ENCODE results near the gene TIGD4. TPM values are rescaled to one million over a fixed set of nuclear protein-coding genes. Genes with fewer than 3 reads are reported as not detected.

TIGD4 gene
- total and polyA plus RNA-seq, 2 experiments from 2014 or later, result 1.6 to 1.7 TPM

DNA sequence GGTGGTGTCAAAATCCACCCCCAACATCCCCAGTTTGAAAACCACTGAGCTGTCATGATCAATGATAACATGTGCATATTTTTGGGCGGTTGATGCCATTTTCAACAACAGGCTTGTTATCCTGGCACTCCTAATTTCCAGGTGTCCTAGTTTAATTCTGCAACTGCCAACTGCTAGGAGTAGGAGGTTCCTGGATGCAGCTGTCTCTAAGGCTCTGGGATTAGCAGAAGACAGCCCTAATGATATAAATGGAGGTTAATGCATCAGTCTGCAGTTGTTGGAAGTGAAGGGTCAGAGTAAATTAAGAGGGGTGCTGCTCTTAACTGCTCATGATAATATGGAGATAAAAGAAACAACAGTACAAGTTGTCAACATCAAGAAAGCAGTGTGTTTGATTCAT is 24.0 kb upstream of the TIGD4 start:
- no peak overlapping the region for H3K27ac ChIP-seq (ENCODE audit: low read depth)
- no peak overlapping the region for H3K4me3 ChIP-seq
- ATAC-seq (no peak), DNase-seq (ENCODE audit: low spot score) (no peak)
- peaks cover 4% of the 10 kb centered on the region for H4K20me1 ChIP-seq (replicated peaks; ENCODE audit: insufficient read depth)
- Mint-ChIP-seq H3K4me3 (no peak overlapping the region), H3K4me1 (peaks cover 22% of the 10 kb centered on the region), H3K36me3 (ENCODE audit: low read depth) (peaks cover 18% of the 10 kb centered on the region), H3K9me3 (peaks cover 9% of the 10 kb centered on the region; the same call in 2 of the 3 replicates), H3K27ac (no peak overlapping the region), H3K27me3 (ENCODE audit: insufficient read depth, low read depth, poor library complexity) (no peaks in the 10 kb centered on the region)
- H3K4me2 ChIP-seq, result no peak overlapping the region
- TF ChIP-seq ZNF114 (CRISPR knock-in tag; IDR thresholded peaks at IDR 0.05) (no peak), JUNB (IDR thresholded peaks at IDR 0.05; ENCODE audit: unreplicated experiment) (no peak), NANOG (IDR thresholded peaks at IDR 0.05; ENCODE audit: borderline replicate concordance) (no peak), POLR2AphosphoS5 (IDR thresholded peaks at IDR 0.05; ENCODE audit: low read depth) (no peak), EZH2 (IDR thresholded peaks at IDR 0.05; ENCODE audit: low read depth, unreplicated experiment) (no peak), CREB1 (CRISPR knock-in tag; IDR thresholded peaks at IDR 0.05; ENCODE audit: low read depth) (no peak), ZNF331 (CRISPR knock-in tag; IDR thresholded peaks at IDR 0.05; ENCODE audit: low read depth) (no peak), EZH2phosphoT487 (IDR thresholded peaks at IDR 0.05; ENCODE audit: unreplicated experiment) (no peak), STAT1 (IDR thresholded peaks at IDR 0.05; ENCODE audit: unreplicated experiment) (no peak)
- TF ChIP-seq, protein P1, sequence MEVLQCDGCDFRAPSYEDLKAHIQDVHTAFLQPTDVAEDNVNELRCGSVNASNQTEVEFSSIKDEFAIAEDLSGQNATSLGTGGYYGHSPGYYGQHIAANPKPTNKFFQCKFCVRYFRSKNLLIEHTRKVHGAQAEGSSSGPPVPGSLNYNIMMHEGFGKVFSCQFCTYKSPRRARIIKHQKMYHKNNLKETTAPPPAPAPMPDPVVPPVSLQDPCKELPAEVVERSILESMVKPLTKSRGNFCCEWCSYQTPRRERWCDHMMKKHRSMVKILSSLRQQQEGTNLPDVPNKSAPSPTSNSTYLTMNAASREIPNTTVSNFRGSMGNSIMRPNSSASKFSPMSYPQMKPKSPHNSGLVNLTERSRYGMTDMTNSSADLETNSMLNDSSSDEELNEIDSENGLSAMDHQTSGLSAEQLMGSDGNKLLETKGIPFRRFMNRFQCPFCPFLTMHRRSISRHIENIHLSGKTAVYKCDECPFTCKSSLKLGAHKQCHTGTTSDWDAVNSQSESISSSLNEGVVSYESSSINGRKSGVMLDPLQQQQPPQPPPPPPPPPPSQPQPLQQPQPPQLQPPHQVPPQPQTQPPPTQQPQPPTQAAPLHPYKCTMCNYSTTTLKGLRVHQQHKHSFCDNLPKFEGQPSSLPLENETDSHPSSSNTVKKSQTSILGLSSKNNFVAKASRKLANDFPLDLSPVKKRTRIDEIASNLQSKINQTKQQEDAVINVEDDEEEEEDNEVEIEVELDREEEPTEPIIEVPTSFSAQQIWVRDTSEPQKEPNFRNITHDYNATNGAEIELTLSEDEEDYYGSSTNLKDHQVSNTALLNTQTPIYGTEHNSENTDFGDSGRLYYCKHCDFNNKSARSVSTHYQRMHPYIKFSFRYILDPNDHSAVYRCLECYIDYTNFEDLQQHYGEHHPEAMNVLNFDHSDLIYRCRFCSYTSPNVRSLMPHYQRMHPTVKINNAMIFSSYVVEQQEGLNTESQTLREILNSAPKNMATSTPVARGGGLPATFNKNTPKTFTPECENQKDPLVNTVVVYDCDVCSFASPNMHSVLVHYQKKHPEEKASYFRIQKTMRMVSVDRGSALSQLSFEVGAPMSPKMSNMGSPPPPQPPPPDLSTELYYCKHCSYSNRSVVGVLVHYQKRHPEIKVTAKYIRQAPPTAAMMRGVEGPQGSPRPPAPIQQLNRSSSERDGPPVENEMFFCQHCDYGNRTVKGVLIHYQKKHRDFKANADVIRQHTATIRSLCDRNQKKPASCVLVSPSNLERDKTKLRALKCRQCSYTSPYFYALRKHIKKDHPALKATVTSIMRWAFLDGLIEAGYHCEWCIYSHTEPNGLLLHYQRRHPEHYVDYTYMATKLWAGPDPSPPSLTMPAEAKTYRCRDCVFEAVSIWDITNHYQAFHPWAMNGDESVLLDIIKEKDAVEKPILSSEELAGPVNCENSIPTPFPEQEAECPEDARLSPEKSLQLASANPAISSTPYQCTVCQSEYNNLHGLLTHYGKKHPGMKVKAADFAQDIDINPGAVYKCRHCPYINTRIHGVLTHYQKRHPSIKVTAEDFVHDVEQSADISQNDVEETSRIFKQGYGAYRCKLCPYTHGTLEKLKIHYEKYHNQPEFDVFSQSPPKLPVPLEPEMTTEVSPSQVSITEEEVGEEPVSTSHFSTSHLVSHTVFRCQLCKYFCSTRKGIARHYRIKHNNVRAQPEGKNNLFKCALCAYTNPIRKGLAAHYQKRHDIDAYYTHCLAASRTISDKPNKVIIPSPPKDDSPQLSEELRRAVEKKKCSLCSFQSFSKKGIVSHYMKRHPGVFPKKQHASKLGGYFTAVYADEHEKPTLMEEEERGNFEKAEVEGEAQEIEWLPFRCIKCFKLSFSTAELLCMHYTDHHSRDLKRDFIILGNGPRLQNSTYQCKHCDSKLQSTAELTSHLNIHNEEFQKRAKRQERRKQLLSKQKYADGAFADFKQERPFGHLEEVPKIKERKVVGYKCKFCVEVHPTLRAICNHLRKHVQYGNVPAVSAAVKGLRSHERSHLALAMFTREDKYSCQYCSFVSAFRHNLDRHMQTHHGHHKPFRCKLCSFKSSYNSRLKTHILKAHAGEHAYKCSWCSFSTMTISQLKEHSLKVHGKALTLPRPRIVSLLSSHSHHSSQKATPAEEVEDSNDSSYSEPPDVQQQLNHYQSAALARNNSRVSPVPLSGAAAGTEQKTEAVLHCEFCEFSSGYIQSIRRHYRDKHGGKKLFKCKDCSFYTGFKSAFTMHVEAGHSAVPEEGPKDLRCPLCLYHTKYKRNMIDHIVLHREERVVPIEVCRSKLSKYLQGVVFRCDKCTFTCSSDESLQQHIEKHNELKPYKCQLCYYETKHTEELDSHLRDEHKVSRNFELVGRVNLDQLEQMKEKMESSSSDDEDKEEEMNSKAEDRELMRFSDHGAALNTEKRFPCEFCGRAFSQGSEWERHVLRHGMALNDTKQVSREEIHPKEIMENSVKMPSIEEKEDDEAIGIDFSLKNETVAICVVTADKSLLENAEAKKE (CRISPR knock-in tag; IDR thresholded peaks at IDR 0.05), result no peak
- TF ChIP-seq, protein P2, sequence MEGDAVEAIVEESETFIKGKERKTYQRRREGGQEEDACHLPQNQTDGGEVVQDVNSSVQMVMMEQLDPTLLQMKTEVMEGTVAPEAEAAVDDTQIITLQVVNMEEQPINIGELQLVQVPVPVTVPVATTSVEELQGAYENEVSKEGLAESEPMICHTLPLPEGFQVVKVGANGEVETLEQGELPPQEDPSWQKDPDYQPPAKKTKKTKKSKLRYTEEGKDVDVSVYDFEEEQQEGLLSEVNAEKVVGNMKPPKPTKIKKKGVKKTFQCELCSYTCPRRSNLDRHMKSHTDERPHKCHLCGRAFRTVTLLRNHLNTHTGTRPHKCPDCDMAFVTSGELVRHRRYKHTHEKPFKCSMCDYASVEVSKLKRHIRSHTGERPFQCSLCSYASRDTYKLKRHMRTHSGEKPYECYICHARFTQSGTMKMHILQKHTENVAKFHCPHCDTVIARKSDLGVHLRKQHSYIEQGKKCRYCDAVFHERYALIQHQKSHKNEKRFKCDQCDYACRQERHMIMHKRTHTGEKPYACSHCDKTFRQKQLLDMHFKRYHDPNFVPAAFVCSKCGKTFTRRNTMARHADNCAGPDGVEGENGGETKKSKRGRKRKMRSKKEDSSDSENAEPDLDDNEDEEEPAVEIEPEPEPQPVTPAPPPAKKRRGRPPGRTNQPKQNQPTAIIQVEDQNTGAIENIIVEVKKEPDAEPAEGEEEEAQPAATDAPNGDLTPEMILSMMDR (conservative IDR thresholded peaks at IDR 0.05; ENCODE audit: low read depth in 2 of 2), result no peak
- TF ChIP-seq, protein P3, sequence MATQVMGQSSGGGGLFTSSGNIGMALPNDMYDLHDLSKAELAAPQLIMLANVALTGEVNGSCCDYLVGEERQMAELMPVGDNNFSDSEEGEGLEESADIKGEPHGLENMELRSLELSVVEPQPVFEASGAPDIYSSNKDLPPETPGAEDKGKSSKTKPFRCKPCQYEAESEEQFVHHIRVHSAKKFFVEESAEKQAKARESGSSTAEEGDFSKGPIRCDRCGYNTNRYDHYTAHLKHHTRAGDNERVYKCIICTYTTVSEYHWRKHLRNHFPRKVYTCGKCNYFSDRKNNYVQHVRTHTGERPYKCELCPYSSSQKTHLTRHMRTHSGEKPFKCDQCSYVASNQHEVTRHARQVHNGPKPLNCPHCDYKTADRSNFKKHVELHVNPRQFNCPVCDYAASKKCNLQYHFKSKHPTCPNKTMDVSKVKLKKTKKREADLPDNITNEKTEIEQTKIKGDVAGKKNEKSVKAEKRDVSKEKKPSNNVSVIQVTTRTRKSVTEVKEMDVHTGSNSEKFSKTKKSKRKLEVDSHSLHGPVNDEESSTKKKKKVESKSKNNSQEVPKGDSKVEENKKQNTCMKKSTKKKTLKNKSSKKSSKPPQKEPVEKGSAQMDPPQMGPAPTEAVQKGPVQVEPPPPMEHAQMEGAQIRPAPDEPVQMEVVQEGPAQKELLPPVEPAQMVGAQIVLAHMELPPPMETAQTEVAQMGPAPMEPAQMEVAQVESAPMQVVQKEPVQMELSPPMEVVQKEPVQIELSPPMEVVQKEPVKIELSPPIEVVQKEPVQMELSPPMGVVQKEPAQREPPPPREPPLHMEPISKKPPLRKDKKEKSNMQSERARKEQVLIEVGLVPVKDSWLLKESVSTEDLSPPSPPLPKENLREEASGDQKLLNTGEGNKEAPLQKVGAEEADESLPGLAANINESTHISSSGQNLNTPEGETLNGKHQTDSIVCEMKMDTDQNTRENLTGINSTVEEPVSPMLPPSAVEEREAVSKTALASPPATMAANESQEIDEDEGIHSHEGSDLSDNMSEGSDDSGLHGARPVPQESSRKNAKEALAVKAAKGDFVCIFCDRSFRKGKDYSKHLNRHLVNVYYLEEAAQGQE (IDR thresholded peaks at IDR 0.05; ENCODE audit: unreplicated experiment), result no peak
- TF ChIP-seq, protein P4, sequence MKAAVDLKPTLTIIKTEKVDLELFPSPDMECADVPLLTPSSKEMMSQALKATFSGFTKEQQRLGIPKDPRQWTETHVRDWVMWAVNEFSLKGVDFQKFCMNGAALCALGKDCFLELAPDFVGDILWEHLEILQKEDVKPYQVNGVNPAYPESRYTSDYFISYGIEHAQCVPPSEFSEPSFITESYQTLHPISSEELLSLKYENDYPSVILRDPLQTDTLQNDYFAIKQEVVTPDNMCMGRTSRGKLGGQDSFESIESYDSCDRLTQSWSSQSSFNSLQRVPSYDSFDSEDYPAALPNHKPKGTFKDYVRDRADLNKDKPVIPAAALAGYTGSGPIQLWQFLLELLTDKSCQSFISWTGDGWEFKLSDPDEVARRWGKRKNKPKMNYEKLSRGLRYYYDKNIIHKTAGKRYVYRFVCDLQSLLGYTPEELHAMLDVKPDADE (IDR thresholded peaks at IDR 0.05), result no peak
- no peaks in the 10 kb centered on the region for H3K27me3 ChIP-seq (ENCODE audit: insufficient read depth)
- H3K4me1 ChIP-seq (ENCODE audit: insufficient read depth), result peaks cover 17% of the 10 kb centered on the region; the same call in 1 of the 2 replicates
- H3K36me3 ChIP-seq (ENCODE audit: insufficient read depth), result no peaks in the 10 kb centered on the region
- H3F3A ChIP-seq (replicated peaks; ENCODE audit: low read depth), result 0 out of 2 replicates have a peak, but pooled peaks cover 3% of the 10 kb centered on the region
- H3K79me2 ChIP-seq (replicated peaks; ENCODE audit: insufficient read depth), result peaks cover 88% of the 10 kb centered on the region
- no peaks in the 10 kb centered on the region for H3K9me2 ChIP-seq (ENCODE audit: insufficient read depth)
- H2AFZ ChIP-seq, result no peak overlapping the region

Data from GM23338 (cell line).